Measurements from ENCODE around the gene TP53AIP1. TPM values are rescaled to one million over a fixed set of nuclear protein-coding genes. Genes with fewer than 3 reads are reported as not detected.
A peak's percentile ranks its signal among the peaks of the same experiment; 100 is the strongest.

TP53AIP1 gene
- total and polyA plus RNA-seq, 2 of the 8 experiments (the other 6 are each of a cell fraction or from before 2014, with no cell fraction given): 0.03 TPM; not detected in 1

- Histone ChIP-seq H2BK120ac (replicated peaks; ENCODE audit: low read depth, low read length) (no peak overlapping the region), H3K9ac (replicated peaks in 1 of 4; ENCODE audit: extremely low read depth in 1 of 4, low read depth in 3 of 4, low read length in 3 of 4) (no peak overlapping the region), H4K91ac (replicated peaks; ENCODE audit: insufficient read length, low read length) (no peak overlapping the region), H4K5ac (ENCODE audit: insufficient read length, low read depth, low read length) (no peak overlapping the region), H3K36me3 (ENCODE audit: control insufficient read depth in 2 of 4, insufficient read depth in 4 of 4, low read length in 3 of 4) (no peaks in the 10 kb centered on the region), H3K4me2 (ENCODE audit: insufficient read depth in 1 of 2, low read depth in 2 of 2, low read length in 2 of 2) (peak overlapping the region; percentile 84 to 85), H3K23me2 (ENCODE audit: low read depth, low read length) (peaks cover 6% of the 10 kb centered on the region; the same call in 1 of the 2 replicates), H2AK5ac (ENCODE audit: low read depth, low read length) (no peak overlapping the region), H3K79me2 (ENCODE audit: control insufficient read depth in 1 of 2, insufficient read depth in 2 of 2, low read length in 2 of 2) (no peaks in the 10 kb centered on the region), H3K56ac (replicated peaks; ENCODE audit: insufficient read length, low read depth, low read length) (no peak overlapping the region), H3K18ac (ENCODE audit: extremely low read depth, low read length) (no peak overlapping the region), H3K79me1 (ENCODE audit: low read depth, low read length) (no peaks in the 10 kb centered on the region), H2BK5ac (ENCODE audit: low read depth, low read length) (no peak overlapping the region), H3K9me3 (ENCODE audit: insufficient read depth in 2 of 2, low read depth in 1 of 2, low read length in 1 of 2) (no peaks in the 10 kb centered on the region; a peak in 2 of 4 replicates), H3K14ac (ENCODE audit: insufficient read length) (no peak overlapping the region), H3K4me3 (ENCODE audit: extremely low read depth in 1 of 4, insufficient read depth in 2 of 4, low read depth in 3 of 4, low read length in 4 of 4) (peak overlapping the region in 3 of 4 experiments; percentile 23 to 68 (median 37); a peak in 5 of 8 replicates), H3K23ac (ENCODE audit: insufficient read length) (no peak overlapping the region), H2BK20ac (ENCODE audit: low read length) (no peak overlapping the region), H4K20me1 (replicated peaks in 1 of 2; ENCODE audit: control insufficient read depth in 1 of 2, insufficient read depth in 2 of 2, low read length in 2 of 2) (peaks cover 3 to 16% of the 10 kb centered on the region in 2 experiments), H3K4me1 (replicated peaks in 1 of 4; ENCODE audit: control insufficient read depth in 3 of 4, insufficient read depth in 4 of 4, low read length in 3 of 4) (peaks cover 11 to 30% (median 23%) of the 10 kb centered on the region in 4 experiments), H3K27ac (ENCODE audit: low read depth, low read length) (no peak overlapping the region), H4K8ac (ENCODE audit: extremely low read depth, insufficient read depth, low read length) (no peak overlapping the region), H2BK15ac (ENCODE audit: low read length) (no peak overlapping the region), H3K4ac (replicated peaks; ENCODE audit: insufficient read length, low read depth, low read length) (no peak overlapping the region), H2AFZ (ENCODE audit: low read length) (no peak overlapping the region), H2BK12ac (ENCODE audit: low read depth, low read length) (peak overlapping the region; percentile 71; the same call in 1 of the 2 replicates), H3K27me3 (replicated peaks in 1 of 4; ENCODE audit: control insufficient read depth in 3 of 4, extremely low read depth in 1 of 4, insufficient read depth in 3 of 4, low read length in 3 of 4) (peaks cover 55 to 86% (median 82%) of the 10 kb centered on the region in 4 experiments)
- 11% methylated on average over 10 of the region's 10 CpGs; no CpG with 5 or more reads in 1 of the 2 experiments for WGBS, 2 experiments (ENCODE audit: extremely low coverage in 1 of 2, insufficient coverage in 1 of 2, insufficient read length in 1 of 2, insufficient replicate concordance in 2 of 2, low coverage in 1 of 2, low lambda C conversion rate in 2 of 2, missing lambda C conversion rate in 1 of 2)
- TF ChIP-seq EZH2 (IDR thresholded peaks at IDR 0.05; ENCODE audit: low read depth, low read length, severe bottlenecking) (peak; percentile 51), JUN (IDR thresholded peaks at IDR 0.05; ENCODE audit: low read depth, low read length) (no peak)
- peak in 1 of 2 experiments; percentile 56 for DNase-seq (ENCODE audit: low read depth in 1 of 2, low spot score in 2 of 2)
- CTCF ChIA-PET (ENCODE audit: partially characterized antibody): interaction anchor here (0.8 to 14.9 kb wide), 11 partner anchors 13 to 53 kb away, joined by 3 to 332 read pairs (median 5); partner anchors contain the start of genes KCNJ5 and TP53AIP1
- no peak for FAIRE-seq
- POLR2A ChIA-PET (ENCODE audit: partially characterized antibody): interaction anchor here (0.8 to 2.7 kb wide), 4 partner anchors 10 to 47 kb away, joined by 3 to 19 read pairs (median 10); partner anchors contain the start of gene KCNJ5
Observed at GRCh38 chr11:128902515-128903066, 40.1 kb downstream of the TP53AIP1 start.

Data from H1 (cell line).